GM23248 (cell line): ENCODE data around the gene SERBP1.

Source experiments
- EZH2 ChIP-seq: fragments of 200-600 bp; sonication (generic); IDR thresholded peaks from 2 replicates; pipeline ENCODE4 v1.6.1; 2018; ENCODE audit warnings: antibody characterized with exemption, mild to moderate bottlenecking; ENCODE audit not compliant: insufficient read depth, poor library complexity, severe bottlenecking
- EZH2phosphoT487 ChIP-seq: fragments of 200-600 bp; sonication (generic); IDR thresholded peaks from 2 replicates; pipeline ENCODE4 v1.6.1; 2018; ENCODE audit warnings: antibody characterized with exemption, moderate library complexity, mild to moderate bottlenecking, low read depth; ENCODE audit not compliant: insufficient read depth

DNA sequence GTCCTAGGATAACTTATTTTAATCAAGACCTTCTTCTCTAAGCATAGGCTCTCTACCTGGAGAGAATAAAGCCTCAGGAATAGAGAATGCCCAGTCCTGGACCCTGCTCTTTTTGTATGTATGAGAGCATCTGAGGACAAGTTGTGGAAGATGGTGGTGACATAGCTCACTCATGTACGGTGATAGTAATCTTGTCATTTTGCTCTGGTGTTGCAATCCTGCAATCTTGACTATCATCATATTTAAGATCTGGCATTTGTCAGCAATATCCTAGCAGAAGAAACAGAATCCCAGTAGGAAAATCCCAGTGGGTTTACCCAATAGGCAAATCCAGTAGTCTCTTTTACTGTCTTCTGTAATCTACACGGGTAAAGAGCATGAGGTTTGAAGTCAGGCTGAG is 21.6 kb upstream of the SERBP1 start:
- TF ChIP-seq EZH2 (no peak), EZH2phosphoT487 (no peak)
